ENCODE results near the gene EOMES. TPM values are rescaled to one million over a fixed set of nuclear protein-coding genes. Genes with fewer than 3 reads are reported as not detected.
"Not testable (repeated sequence)": the region's sequence is repeated elsewhere in the genome, so short reads cannot be mapped to it uniquely, and the experiment has no call there.

Gene EOMES
- total RNA-seq (1 to 10 TPM in 1 of 7 donors, under 1 TPM in 4, not detected in 2; 0.13 to 1.1 (median 0.20) TPM), polyA plus RNA-seq (1 to 10 TPM in 1 of 2 donors, under 1 TPM in 1; 0.05 to 2.2 TPM)
- long read RNA-seq, donor 1, result 0 reads
- long read RNA-seq, donor 2, result 0 reads
- long read RNA-seq, donor 3, result 0 reads

DNA sequence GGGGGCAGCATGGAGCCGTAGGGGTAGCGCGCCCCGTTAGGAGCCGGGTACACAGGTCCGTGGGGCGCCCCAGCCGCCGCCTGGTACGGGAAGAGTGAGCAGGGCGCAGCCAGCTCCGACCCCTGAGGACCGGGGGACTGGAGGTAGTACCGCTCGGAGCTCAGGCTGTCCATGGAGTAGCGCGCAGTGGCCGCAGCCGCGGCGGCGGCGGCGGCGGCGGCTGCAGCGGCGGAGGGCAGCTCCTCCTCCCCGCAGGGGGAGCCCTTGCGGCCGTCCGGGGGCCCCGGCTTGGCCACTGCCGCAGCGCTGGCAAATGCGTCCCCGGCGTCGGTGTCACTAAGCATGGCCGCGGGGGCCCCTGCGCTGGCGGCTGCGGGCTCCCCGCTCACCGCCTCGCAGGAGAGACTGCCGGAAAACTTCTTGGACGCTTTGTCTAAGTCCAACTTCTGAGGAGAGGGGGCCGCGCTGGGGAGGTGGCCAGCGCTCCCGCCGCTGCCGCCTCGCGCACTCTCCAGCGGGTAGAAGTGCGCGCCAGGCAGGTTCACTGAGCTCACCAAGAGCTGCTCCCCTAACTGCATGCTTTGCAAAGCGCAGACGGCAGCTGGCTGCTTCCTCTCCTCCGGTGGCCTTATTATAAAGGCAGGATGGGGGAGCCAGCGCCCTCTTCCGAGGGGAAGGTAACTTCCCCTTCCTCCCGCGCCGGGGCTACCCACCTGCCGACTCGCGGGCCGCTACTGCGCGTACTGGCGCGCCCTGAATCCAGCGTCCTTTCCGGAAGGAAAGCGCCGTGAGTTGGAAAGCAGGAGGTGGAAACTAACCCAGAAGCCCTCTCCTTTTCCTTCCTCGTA is at the start of gene EOMES:
TSS of gene EOMES (minus strand) at position 607 of the 848 bp plus-strand sequence. CDS start at position 578, 29 bp downstream.
- TF ChIP-seq EP300 (IDR thresholded peaks at IDR 0.05) (no peak), POLR2A (IDR thresholded peaks at IDR 0.05) (no peak)
- TF ChIP-seq, protein P1, sequence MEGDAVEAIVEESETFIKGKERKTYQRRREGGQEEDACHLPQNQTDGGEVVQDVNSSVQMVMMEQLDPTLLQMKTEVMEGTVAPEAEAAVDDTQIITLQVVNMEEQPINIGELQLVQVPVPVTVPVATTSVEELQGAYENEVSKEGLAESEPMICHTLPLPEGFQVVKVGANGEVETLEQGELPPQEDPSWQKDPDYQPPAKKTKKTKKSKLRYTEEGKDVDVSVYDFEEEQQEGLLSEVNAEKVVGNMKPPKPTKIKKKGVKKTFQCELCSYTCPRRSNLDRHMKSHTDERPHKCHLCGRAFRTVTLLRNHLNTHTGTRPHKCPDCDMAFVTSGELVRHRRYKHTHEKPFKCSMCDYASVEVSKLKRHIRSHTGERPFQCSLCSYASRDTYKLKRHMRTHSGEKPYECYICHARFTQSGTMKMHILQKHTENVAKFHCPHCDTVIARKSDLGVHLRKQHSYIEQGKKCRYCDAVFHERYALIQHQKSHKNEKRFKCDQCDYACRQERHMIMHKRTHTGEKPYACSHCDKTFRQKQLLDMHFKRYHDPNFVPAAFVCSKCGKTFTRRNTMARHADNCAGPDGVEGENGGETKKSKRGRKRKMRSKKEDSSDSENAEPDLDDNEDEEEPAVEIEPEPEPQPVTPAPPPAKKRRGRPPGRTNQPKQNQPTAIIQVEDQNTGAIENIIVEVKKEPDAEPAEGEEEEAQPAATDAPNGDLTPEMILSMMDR (IDR thresholded peaks at IDR 0.05), result no peak
- Histone ChIP-seq H3K36me3 (no peaks in the 10 kb centered on the region), H3K27ac (no peak within 1 kb of the TSS), H3K9me3 (no peaks in the 10 kb centered on the region), H3K4me1 (ENCODE audit: insufficient read depth) (peaks cover 5% of the 10 kb centered on the region), H3K27me3 (no peaks in the 10 kb centered on the region), H3K4me3 (peak within 1 kb of the TSS; percentile 9)
- intact Hi-C loops (cut with DNase I), result no loop called here
- 0 to 1% (median 1%) methylated on average over 46 to 81 of the region's 81 CpGs for WGBS, 3 donors
- no peak for DNase-seq

DNA sequence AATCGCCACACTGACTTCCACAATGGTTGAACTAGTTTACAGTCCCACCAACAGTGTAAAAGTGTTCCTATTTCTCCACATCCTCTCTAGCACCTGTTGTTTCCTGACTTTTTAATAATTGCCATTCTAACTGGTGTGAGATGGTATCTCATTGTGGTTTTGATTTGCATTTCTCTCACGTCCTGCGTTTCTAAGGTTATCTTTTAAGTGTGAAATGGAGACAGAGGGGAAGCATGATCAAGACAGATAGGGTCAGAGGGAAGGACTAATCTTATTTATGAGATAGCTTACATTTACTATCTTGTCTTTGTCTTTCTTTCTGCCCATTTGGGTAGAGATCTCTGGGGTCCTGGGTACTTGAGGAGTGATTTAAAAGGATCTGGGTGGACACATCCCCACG is 48.3 kb upstream of the EOMES start:
- H3K9me3 ChIP-seq; H3K36me3 ChIP-seq; H3K27ac ChIP-seq; H3K27me3 ChIP-seq; intact Hi-C loops (cut with DNase I); DNase-seq; H3K4me1 ChIP-seq (ENCODE audit: insufficient read depth); H3K4me3 ChIP-seq: not testable (repeated sequence)
- WGBS, 3 donors, result 21 to 50% (median 30%) methylated on average over 3 to 4 of the region's 4 CpGs

DNA sequence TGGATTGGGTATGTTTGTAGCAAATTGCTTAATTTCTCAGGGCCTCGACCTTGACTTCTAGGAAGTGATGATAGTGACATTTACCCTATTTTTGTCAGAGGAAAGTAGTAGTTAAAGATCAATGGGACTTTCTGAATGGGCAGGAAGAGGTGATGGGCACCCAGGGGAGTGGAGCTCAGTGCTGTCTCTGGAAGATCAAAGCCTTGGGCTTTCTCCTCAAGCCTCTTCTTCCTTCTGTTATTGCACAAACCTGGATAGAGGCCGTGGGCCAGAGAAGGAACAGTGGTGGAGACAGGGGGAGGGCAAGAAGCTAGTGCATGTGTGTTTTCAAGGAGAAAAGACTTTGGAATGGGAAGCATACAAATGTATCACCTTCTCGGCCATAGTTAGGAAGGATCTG is 44.9 kb upstream of the EOMES start:
- H3K27ac ChIP-seq, result no peak overlapping the region
- DNase-seq, result no peak
- no peaks in the 10 kb centered on the region for H3K27me3 ChIP-seq
- no peak for TF ChIP-seq EP300 (IDR thresholded peaks at IDR 0.05)
- TF ChIP-seq, protein P1 (IDR thresholded peaks at IDR 0.05), result no peak
- TF ChIP-seq POLR2A (IDR thresholded peaks at IDR 0.05), result no peak
- H3K36me3 ChIP-seq, result no peaks in the 10 kb centered on the region
- H3K4me1 ChIP-seq (ENCODE audit: insufficient read depth), result no peaks in the 10 kb centered on the region
- WGBS, 3 donors, result 50 to 63% (median 55%) methylated on average over 3 of the region's 3 CpGs
- intact Hi-C loops (cut with DNase I), result no loop called here
- H3K4me3 ChIP-seq, result no peak overlapping the region
- H3K9me3 ChIP-seq, result no peaks in the 10 kb centered on the region

DNA sequence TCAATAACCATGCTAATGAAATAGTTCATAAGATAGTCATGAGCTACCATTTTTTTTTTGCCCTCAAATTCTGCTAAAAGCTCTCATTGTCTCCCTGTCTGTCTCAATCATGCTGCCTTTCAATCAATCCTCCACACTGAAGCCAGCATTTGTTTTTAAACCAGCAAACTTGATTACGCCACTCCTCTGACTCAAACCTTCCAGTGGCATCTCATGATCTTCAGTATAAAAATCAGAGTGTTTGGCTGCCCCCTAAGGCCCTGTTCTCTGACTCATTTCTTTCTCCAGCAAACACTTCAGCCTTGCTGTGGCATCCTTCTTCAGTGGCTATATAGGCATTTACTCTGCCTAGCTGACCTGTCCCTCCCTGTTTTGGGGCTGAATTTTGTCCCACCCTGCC is 36.0 kb upstream of the EOMES start:
- intact Hi-C loops (cut with DNase I), result no loop called here
- H3K27ac ChIP-seq, result no peak overlapping the region
- no peak for DNase-seq

More for the DNA sequence above, 36.0 kb upstream of the EOMES start:
- H3K36me3 ChIP-seq, result no peaks in the 10 kb centered on the region
- H3K9me3 ChIP-seq, result no peaks in the 10 kb centered on the region
- H3K4me1 ChIP-seq (ENCODE audit: insufficient read depth), result no peaks in the 10 kb centered on the region
- TF ChIP-seq EP300 (IDR thresholded peaks at IDR 0.05) (no peak), POLR2A (IDR thresholded peaks at IDR 0.05) (no peak)
- TF ChIP-seq, protein P1 (IDR thresholded peaks at IDR 0.05), result no peak
- no peak overlapping the region for H3K4me3 ChIP-seq
- WGBS, 3 donors, result 86 to 97% (median 94%) methylated on average over 1 of the region's 1 CpG
- no peaks in the 10 kb centered on the region for H3K27me3 ChIP-seq

All from ovary (tissue), 10 donors.